Spleen (tissue), 11 donors: Measurements from ENCODE around the gene ZGRF1. TPM values are rescaled to one million over a fixed set of nuclear protein-coding genes. Genes with fewer than 3 reads are reported as not detected.
"Not testable (repeated sequence)": the region's sequence is repeated elsewhere in the genome, so short reads cannot be mapped to it uniquely, and the experiment has no call there.

ENCODE experiments used
- DNase-seq: peaks from one replicate; pipeline ENCODE4 v3.0.0-alpha.2; 2020
- H3K27ac ChIP-seq, 8 donors: fragments of 200-600 bp; sonication (generic) in 7 of 8; 1 replicate in 4 of 8; 2 replicates in 4 of 8; pipeline versions ENCODE4 v1.5.0 to v1.8.0; 2016 to 2021; ENCODE audit warnings: inconsistent platforms in 4 of 8, mild to moderate bottlenecking in 4 of 8, moderate library complexity in 1 of 8
- H3K27me3 ChIP-seq, 7 donors: fragments of 200-600 bp; sonication (generic) in 6 of 7; replicated peaks in 1 of 7; 1 replicate in 4 of 7; 2 replicates in 3 of 7; pipeline versions ENCODE4 v1.5.0 to v1.8.0; 2016 to 2021; ENCODE audit warnings: inconsistent platforms in 3 of 7, mild to moderate bottlenecking in 1 of 7
- H3K36me3 ChIP-seq, 6 donors: fragments of 200-600 bp; sonication (generic) in 5 of 6; 1 replicate in 4 of 6; 2 replicates in 2 of 6; pipeline versions ENCODE4 v1.5.0 to v1.8.0; 2016 to 2021; ENCODE audit warnings: inconsistent platforms in 2 of 6
- H3K4me1 ChIP-seq, 6 donors: fragments of 200-600 bp; sonication (generic) in 5 of 6; 1 replicate in 3 of 6; 2 replicates in 3 of 6; pipeline versions ENCODE4 v1.5.0 to v1.8.0; 2016 to 2021; ENCODE audit warnings: inconsistent platforms in 3 of 6
- H3K4me3 ChIP-seq, 8 donors: fragments of 200-600 bp; sonication (generic) in 7 of 8; 1 replicate in 4 of 8; 2 replicates in 4 of 8; pipeline versions ENCODE4 v1.5.0 to v1.8.0; 2016 to 2021; ENCODE audit warnings: inconsistent platforms in 4 of 8, mild to moderate bottlenecking in 4 of 8, moderate library complexity in 2 of 8
- H3K9me3 ChIP-seq, 8 donors: fragments of 200-600 bp; sonication (generic) in 7 of 8; 1 replicate in 4 of 8; 2 replicates in 4 of 8; pipeline versions ENCODE4 v1.5.0 to v1.8.0; 2016 to 2021; ENCODE audit warnings: inconsistent platforms in 4 of 8
- CTCF ChIP-seq, 11 experiments: fragments of 200-600 bp in 7 of 11; fragments of 450-650 bp in 4 of 11; sonication (generic) in 4 of 11; IDR thresholded peaks in 8 of 11; conservative IDR thresholded peaks in 3 of 11; 1 replicate in 7 of 11; 2 replicates in 4 of 11; pipeline versions ENCODE4 v1.4.0 to v1.8.0; 2016 to 2021; ENCODE audit warnings: antibody characterized with exemption in 11 of 11, inconsistent platforms in 4 of 11, mild to moderate bottlenecking in 1 of 11
- POLR2A ChIP-seq, 3 donors: fragments of 450-650 bp; IDR thresholded peaks; one replicate each; pipeline ENCODE4 v1.5.1; 2017; ENCODE audit warnings: antibody characterized with exemption in 3 of 3, mild to moderate bottlenecking in 1 of 3
- POLR2AphosphoS5 ChIP-seq, 3 donors: sonication (generic); formaldehyde crosslinking; IDR thresholded peaks; one replicate each; pipeline ENCODE4 v1.5.1; 2017; ENCODE audit warnings: antibody characterized with exemption in 3 of 3
- WGBS, 5 donors: extraction: QIAGEN DNeasy Blood & Tissue Kit in 3 of 5; methylation state at CpG; one replicate each; pipeline versions ENCODE4 v1.1.5 to v1.1.7; 2013 to 2018; 5-methylcytosine and 5-hydroxymethylcytosine counted together
- intact Hi-C: fragments of 100-400 bp; cut with DNase I; formaldehyde crosslinking; loops from one replicate; pipeline ENCODE4 v1.15.0; 2023; ENCODE audit warnings: low total_unique reads
- polyA plus RNA-seq, 3 donors: library from polyadenylated mRNA; stranded (reverse); fragments of 200-250 nt; gene quantifications; one replicate each; pipeline ENCODE4 v1.2.1, GENCODE V29; 2013
- total RNA-seq, 7 donors: library from RNA; depleted of rRNA in 3 of 7; stranded (reverse); fragments of >200 nt in 3 of 7; fragmentation: NEBNext Ultra II Directional in 4 of 7; extraction: Animal tissue kit (Norgen Biotek cat#: 25700) in 4 of 7; gene quantifications; one replicate each; pipeline versions ENCODE4 v1.1.0 to v1.2.1, GENCODE V29; 2016 to 2021
- donor health status: healthy with polysubstance abuse.
- donor health status: DM: no; HTN: no; CAD: no; lungs with moderate emphysema.
- donor health status: DM: no; HTN: no; CAD: no.
- donor health status: Bipolar disorder and iron deficiency.
- donor health status: healthy.
- donor health status: DM: no; HTN: no; CAD: no.
- donor health status: DM: yes; HTN: yes; CAD: no.

The ZGRF1 gene
- total and polyA plus RNA-seq, 10 donors = 4.4 to 20.8 (median 10.7) TPM

- H3K27ac ChIP-seq = no peak overlapping the region
- H3K36me3 ChIP-seq = no peaks in the 10 kb centered on the region
- no peaks in the 10 kb centered on the region for H3K27me3 ChIP-seq
- intact Hi-C loops = no loop called here
- no peak overlapping the region for H3K4me3 ChIP-seq
- H3K9me3 ChIP-seq = no peaks in the 10 kb centered on the region
- no peak for DNase-seq
- H3K4me1 ChIP-seq = no peaks in the 10 kb centered on the region
- TF ChIP-seq POLR2A (IDR thresholded peaks at IDR 0.05) (no peak), POLR2AphosphoS5 (IDR thresholded peaks at IDR 0.05) (no peak), CTCF (IDR thresholded peaks at IDR 0.05 in 8 of 11, conservative IDR thresholded peaks at IDR 0.05 in 3 of 11) (no peak)
- 77 to 91% (median 84%) methylated on average over 1 of the region's 1 CpG for WGBS, 5 donors
Observed at GRCh38 chr4:112673686-112674085, 37.0 kb upstream of the ZGRF1 start.

GRCh38 chr4:112673076-112673475 lies 36.4 kb upstream of the ZGRF1 start:
- intact Hi-C loops = no loop called here
- no peak for DNase-seq
- no peaks in the 10 kb centered on the region for H3K9me3 ChIP-seq
- no peak overlapping the region for H3K27ac ChIP-seq
- H3K36me3 ChIP-seq = no peaks in the 10 kb centered on the region
- H3K27me3 ChIP-seq = no peaks in the 10 kb centered on the region
- H3K4me3 ChIP-seq = no peak overlapping the region
- no peak for TF ChIP-seq POLR2AphosphoS5 (IDR thresholded peaks at IDR 0.05)
- no peak for TF ChIP-seq CTCF (IDR thresholded peaks at IDR 0.05 in 8 of 11, conservative IDR thresholded peaks at IDR 0.05 in 3 of 11)
- TF ChIP-seq POLR2A (IDR thresholded peaks at IDR 0.05) = no peak
- no peaks in the 10 kb centered on the region for H3K4me1 ChIP-seq

- intact Hi-C loops = no loop called here
- peaks cover 0 to 9% (median 0%) of the 10 kb centered on the region in 6 donors for H3K36me3 ChIP-seq
Observed at GRCh38 chr4:112668131-112668530, 31.4 kb upstream of the ZGRF1 start.

GRCh38 chr4:112664611-112665010 lies 27.9 kb upstream of the ZGRF1 start:
- no peaks in the 10 kb centered on the region for H3K4me1 ChIP-seq
- H3K4me3 ChIP-seq = no peak overlapping the region
- intact Hi-C loops = no loop called here
- H3K36me3 ChIP-seq = peaks cover 0 to 15% (median 1%) of the 10 kb centered on the region in 6 donors
- H3K27me3 ChIP-seq = no peaks in the 10 kb centered on the region
- no peak overlapping the region for H3K27ac ChIP-seq
- TF ChIP-seq POLR2AphosphoS5 (IDR thresholded peaks at IDR 0.05) = no peak
- TF ChIP-seq CTCF (IDR thresholded peaks at IDR 0.05 in 8 of 11, conservative IDR thresholded peaks at IDR 0.05 in 3 of 11) = no peak
- TF ChIP-seq POLR2A (IDR thresholded peaks at IDR 0.05) = no peak
- no peaks in the 10 kb centered on the region for H3K9me3 ChIP-seq
- WGBS, 5 donors = 88 to 92% (median 91%) methylated on average over 2 of the region's 2 CpGs
- no peak for DNase-seq

More at GRCh38 chr4:112668131-112668530, 31.4 kb upstream of the ZGRF1 start:
- Histone ChIP-seq H3K27me3 (no peaks in the 10 kb centered on the region), H3K9me3 (no peaks in the 10 kb centered on the region), H3K4me3 (no peak overlapping the region), H3K27ac (no peak overlapping the region), H3K4me1 (no peaks in the 10 kb centered on the region)
- DNase-seq = no peak
- 91 to 95% (median 92%) methylated on average over 3 of the region's 3 CpGs for whole genome bisulfite sequencing, 5 donors
- TF ChIP-seq CTCF (IDR thresholded peaks at IDR 0.05 in 8 of 11, conservative IDR thresholded peaks at IDR 0.05 in 3 of 11) = no peak
- TF ChIP-seq POLR2A (IDR thresholded peaks at IDR 0.05) = no peak
- no peak for TF ChIP-seq POLR2AphosphoS5 (IDR thresholded peaks at IDR 0.05)

- 92 to 97% (median 95%) methylated on average over 5 of the region's 5 CpGs for WGBS, 5 donors
- H3K9me3 ChIP-seq, H3K4me3 ChIP-seq, H3K27me3 ChIP-seq, intact Hi-C loops, DNase-seq, H3K27ac ChIP-seq, H3K4me1 ChIP-seq: not testable (repeated sequence)
- peaks cover 2 to 91% (median 64%) of the 10 kb centered on the region in 6 donors for H3K36me3 ChIP-seq
Observed at GRCh38 chr4:112656115-112656514, 19.4 kb upstream of the ZGRF1 start.
